ENCODE measurements around the gene CFAP68. TPM values are rescaled to one million over a fixed set of nuclear protein-coding genes. Genes with fewer than 3 reads are reported as not detected.

The CFAP68 gene
- total RNA-seq, 6 experiments from 2014 or later: 10.6 to 22.9 (median 15.7) TPM

GRCh38 chr11:111870522-111870885 is 8.8 kb upstream of the CFAP68 start:
- peak overlapping the region in 2 of 3 donors; percentile 89 to 91 for H3K27ac ChIP-seq
- no peak for ATAC-seq
- no peaks in the 10 kb centered on the region for H3K9me3 ChIP-seq
- peak overlapping the region; percentile 83 to 98 (median 89) for H3K4me3 ChIP-seq
- TF ChIP-seq CTCF (IDR thresholded peaks at IDR 0.05) (no peak), POLR2A (IDR thresholded peaks at IDR 0.05) (no peak)
- peaks cover 0 to 16% (median 4%) of the 10 kb centered on the region in 4 donors for H3K4me1 ChIP-seq
- H3K36me3 ChIP-seq: peaks cover 0 to 33% (median 6%) of the 10 kb centered on the region in 4 donors
- no peak for DNase-seq
- intact Hi-C loops (cut with DNase I): no loop called here
- H3K27me3 ChIP-seq: no peaks in the 10 kb centered on the region

GRCh38 chr11:111870886-111871692 is 8.3 kb upstream of the CFAP68 start, which contains the start of gene ALG9:
ALG9 (minus strand) TSS chr11:111871581; CDS start chr11:111871482, 99 bp downstream.
- Histone ChIP-seq H3K4me1 (peaks cover 0 to 16% (median 4%) of the 10 kb centered on the region in 4 donors), H3K9me3 (no peaks in the 10 kb centered on the region), H3K4me3 (peak within 1 kb of the TSS; percentile 83 to 98 (median 89)), H3K27ac (peak within 1 kb of the TSS; percentile 89 to 91 (median 90)), H3K36me3 (peaks cover 0 to 27% (median 4%) of the 10 kb centered on the region in 4 donors), H3K27me3 (no peaks in the 10 kb centered on the region)
- TF ChIP-seq CTCF (IDR thresholded peaks at IDR 0.05) (no peak), POLR2A (IDR thresholded peaks at IDR 0.05) (peak; percentile 46)
- ATAC-seq: peak; percentile 89 to 94 (median 92)
- intact Hi-C loops (cut with DNase I): no loop called here
- DNase-seq: peak; percentile 82 to 89 (median 87)
- WGBS (ENCODE audit: insufficient coverage, low coverage, low lambda C conversion rate, missing lambda C conversion rate): under 1% methylated on average over 21 of the region's 51 CpGs

GRCh38 chr11:111871693-111872161 is 7.6 kb upstream of the CFAP68 start:
- peaks cover 0 to 16% (median 4%) of the 10 kb centered on the region in 4 donors for H3K4me1 ChIP-seq
- peak overlapping the region; percentile 83 to 98 (median 89) for H3K4me3 ChIP-seq
- peak overlapping the region; percentile 89 to 91 (median 90) for H3K27ac ChIP-seq
- no peaks in the 10 kb centered on the region for H3K9me3 ChIP-seq
- DNase-seq: no peak
- 53% methylated on average over 5 of the region's 5 CpGs for WGBS (ENCODE audit: insufficient coverage, low coverage, low lambda C conversion rate, missing lambda C conversion rate)
- intact Hi-C loops (cut with DNase I): no loop called here
- H3K27me3 ChIP-seq: no peaks in the 10 kb centered on the region
- no peak for TF ChIP-seq CTCF (IDR thresholded peaks at IDR 0.05)
- TF ChIP-seq POLR2A (IDR thresholded peaks at IDR 0.05): no peak
- peak in 2 of 4 donors; percentile 13 to 20 for ATAC-seq
- peaks cover 0 to 21% (median 2%) of the 10 kb centered on the region in 4 donors for H3K36me3 ChIP-seq

- Histone ChIP-seq H3K4me3 (peak overlapping the region; percentile 50 to 63 (median 62)), H3K27ac (peak overlapping the region; percentile 83 to 92 (median 91)), H3K36me3 (no peaks in the 10 kb centered on the region), H3K27me3 (no peaks in the 10 kb centered on the region), H3K4me1 (peaks cover 0 to 6% (median 0%) of the 10 kb centered on the region in 4 donors), H3K9me3 (no peaks in the 10 kb centered on the region)
- intact Hi-C loops (cut with DNase I): no loop called here
- ATAC-seq: peak in 3 of 4 donors; percentile 6 to 31 (median 20)
- no peak for TF ChIP-seq CTCF (IDR thresholded peaks at IDR 0.05)
- TF ChIP-seq POLR2A (IDR thresholded peaks at IDR 0.05): no peak
- WGBS (ENCODE audit: insufficient coverage, low coverage, low lambda C conversion rate, missing lambda C conversion rate): 0% methylated on average over 13 of the region's 13 CpGs
- DNase-seq: no peak
Observed at GRCh38 chr11:111878385-111878848, 924 bp upstream of the CFAP68 start.
